ENCODE measurements around the gene ARHGAP28. TPM values are rescaled to one million over a fixed set of nuclear protein-coding genes. Genes with fewer than 3 reads are reported as not detected.

Gene ARHGAP28
- total and polyA plus RNA-seq, 3 donors from 2014 or later: 45.5 to 161 (median 76.8) TPM

DNA sequence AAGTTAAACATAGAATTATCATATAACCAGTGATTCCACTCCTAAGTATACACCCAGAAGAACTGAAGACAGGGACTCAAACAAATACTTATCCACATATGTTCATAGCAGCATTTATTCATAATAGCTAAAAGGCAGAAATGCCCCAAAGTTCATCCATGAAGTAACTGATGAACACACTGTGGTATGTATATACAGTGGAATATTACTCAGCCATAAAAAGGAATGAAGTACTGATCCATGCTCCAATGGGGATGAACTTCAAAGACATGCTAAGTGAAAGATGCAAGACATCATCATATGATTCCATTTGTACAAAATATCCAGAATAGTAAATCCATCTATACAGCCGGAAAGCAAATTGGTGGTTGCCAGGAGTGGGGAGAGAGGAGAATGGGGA is 230.6 kb downstream of the ARHGAP28 start:
- Histone ChIP-seq H3K4me3 (no peak overlapping the region), H3K27ac (no peak overlapping the region), H3K4me1 (no peaks in the 10 kb centered on the region), H3K27me3 (no peaks in the 10 kb centered on the region), H3K36me3 (ENCODE audit: low read depth, missing control alignments) (no peaks in the 10 kb centered on the region), H3K9me3 (no peaks in the 10 kb centered on the region)
- 95 to 100% methylated on average over 1 of the region's 1 CpG for WGBS, 2 donors
- DNase-seq: no peak
- no peak for TF ChIP-seq POLR2A (IDR thresholded peaks at IDR 0.05)
- TF ChIP-seq, protein P1, sequence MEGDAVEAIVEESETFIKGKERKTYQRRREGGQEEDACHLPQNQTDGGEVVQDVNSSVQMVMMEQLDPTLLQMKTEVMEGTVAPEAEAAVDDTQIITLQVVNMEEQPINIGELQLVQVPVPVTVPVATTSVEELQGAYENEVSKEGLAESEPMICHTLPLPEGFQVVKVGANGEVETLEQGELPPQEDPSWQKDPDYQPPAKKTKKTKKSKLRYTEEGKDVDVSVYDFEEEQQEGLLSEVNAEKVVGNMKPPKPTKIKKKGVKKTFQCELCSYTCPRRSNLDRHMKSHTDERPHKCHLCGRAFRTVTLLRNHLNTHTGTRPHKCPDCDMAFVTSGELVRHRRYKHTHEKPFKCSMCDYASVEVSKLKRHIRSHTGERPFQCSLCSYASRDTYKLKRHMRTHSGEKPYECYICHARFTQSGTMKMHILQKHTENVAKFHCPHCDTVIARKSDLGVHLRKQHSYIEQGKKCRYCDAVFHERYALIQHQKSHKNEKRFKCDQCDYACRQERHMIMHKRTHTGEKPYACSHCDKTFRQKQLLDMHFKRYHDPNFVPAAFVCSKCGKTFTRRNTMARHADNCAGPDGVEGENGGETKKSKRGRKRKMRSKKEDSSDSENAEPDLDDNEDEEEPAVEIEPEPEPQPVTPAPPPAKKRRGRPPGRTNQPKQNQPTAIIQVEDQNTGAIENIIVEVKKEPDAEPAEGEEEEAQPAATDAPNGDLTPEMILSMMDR (IDR thresholded peaks at IDR 0.05): no peak
- intact Hi-C loops (cut with DNase I; ENCODE audit: low total_unique reads): no loop called here

- Histone ChIP-seq H3K9me3 (no peaks in the 10 kb centered on the region), H3K27ac (no peak overlapping the region), H3K4me3 (no peak overlapping the region), H3K36me3 (ENCODE audit: low read depth, missing control alignments) (no peaks in the 10 kb centered on the region), H3K27me3 (no peaks in the 10 kb centered on the region), H3K4me1 (no peaks in the 10 kb centered on the region)
- intact Hi-C loops (cut with DNase I; ENCODE audit: low total_unique reads): no loop called here
- no peak for TF ChIP-seq POLR2A (IDR thresholded peaks at IDR 0.05)
- TF ChIP-seq, protein P1 (IDR thresholded peaks at IDR 0.05): no peak
- no peak for DNase-seq
- 81 to 87% methylated on average over 2 of the region's 2 CpGs for WGBS, 2 donors
These were observed 231.1 kb downstream of the ARHGAP28 start for GRCh38 chr18:6960656-6961055.

GRCh38 chr18:6961331-6961730 is 231.8 kb downstream of the ARHGAP28 start:
- 82 to 94% methylated on average over 8 to 9 of the region's 9 CpGs for WGBS, 2 donors

GRCh38 chr18:6962571-6963451 is 233.3 kb downstream of the ARHGAP28 start:
- no peaks in the 10 kb centered on the region for H3K27me3 ChIP-seq
- H3K4me1 ChIP-seq: no peaks in the 10 kb centered on the region
- 90 to 91% methylated on average over 9 of the region's 9 CpGs for WGBS, 2 donors
- TF ChIP-seq POLR2A (IDR thresholded peaks at IDR 0.05): no peak
- TF ChIP-seq, protein P1 (IDR thresholded peaks at IDR 0.05): no peak
- H3K27ac ChIP-seq: no peak overlapping the region
- no peak overlapping the region for H3K4me3 ChIP-seq
- no peak for DNase-seq
- no peaks in the 10 kb centered on the region for H3K9me3 ChIP-seq
- H3K36me3 ChIP-seq (ENCODE audit: low read depth, missing control alignments): no peaks in the 10 kb centered on the region
- intact Hi-C loops (cut with DNase I; ENCODE audit: low total_unique reads): no loop called here

More at GRCh38 chr18:6961331-6961730, 231.8 kb downstream of the ARHGAP28 start:
- H3K27ac ChIP-seq: no peak overlapping the region
- H3K9me3 ChIP-seq: no peaks in the 10 kb centered on the region
- H3K36me3 ChIP-seq (ENCODE audit: low read depth, missing control alignments): no peaks in the 10 kb centered on the region
- no peaks in the 10 kb centered on the region for H3K4me1 ChIP-seq
- intact Hi-C loops (cut with DNase I; ENCODE audit: low total_unique reads): no loop called here
- no peak overlapping the region for H3K4me3 ChIP-seq
- TF ChIP-seq, protein P1 (IDR thresholded peaks at IDR 0.05): no peak
- TF ChIP-seq POLR2A (IDR thresholded peaks at IDR 0.05): no peak
- no peak for DNase-seq
- H3K27me3 ChIP-seq: no peaks in the 10 kb centered on the region
